GM21737 (cell line): ENCODE measurements around the gene MTHFD2.

ENCODE experiments used
- ATAC-seq: cut with Tn5 transposase; IDR thresholded peaks from one replicate; pipeline ENCODE4 v1.9.1; 2021; ENCODE audit warnings: mild to moderate bottlenecking, moderate library complexity; ENCODE audit not compliant: unreplicated experiment

MTHFD2 gene

DNA sequence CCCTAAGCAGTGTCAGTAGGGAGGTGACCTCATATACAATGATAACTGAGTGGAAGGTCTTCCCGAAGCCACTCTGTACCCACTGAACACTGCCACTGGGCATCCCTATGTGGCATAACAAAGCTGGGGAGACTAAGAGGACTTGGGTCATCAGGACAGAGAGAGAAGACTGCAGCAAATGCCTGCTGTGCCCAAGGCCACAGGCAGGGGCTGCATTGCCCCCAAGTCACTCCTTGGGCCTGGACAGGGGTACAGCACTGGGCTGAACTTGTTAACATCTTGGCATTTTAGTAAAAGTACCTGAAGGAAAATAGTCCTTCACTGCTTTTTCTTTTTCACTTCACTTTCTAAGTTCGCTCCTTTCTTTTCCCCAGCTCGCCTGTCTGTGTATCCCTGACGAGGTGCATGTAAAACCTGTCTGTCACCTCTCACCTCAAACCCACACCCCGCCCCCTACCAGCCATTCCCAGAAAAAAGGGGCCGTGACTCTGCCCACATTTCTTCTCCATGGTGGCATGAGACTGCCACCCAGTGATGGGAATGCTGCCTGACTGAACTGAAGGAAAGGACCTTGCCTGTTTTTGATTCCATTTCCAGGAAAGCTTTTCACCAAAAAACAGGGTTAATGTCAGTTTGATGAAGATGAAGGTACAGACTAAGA lies 62.9 kb downstream of the MTHFD2 start:
- ATAC-seq, result no peak

DNA sequence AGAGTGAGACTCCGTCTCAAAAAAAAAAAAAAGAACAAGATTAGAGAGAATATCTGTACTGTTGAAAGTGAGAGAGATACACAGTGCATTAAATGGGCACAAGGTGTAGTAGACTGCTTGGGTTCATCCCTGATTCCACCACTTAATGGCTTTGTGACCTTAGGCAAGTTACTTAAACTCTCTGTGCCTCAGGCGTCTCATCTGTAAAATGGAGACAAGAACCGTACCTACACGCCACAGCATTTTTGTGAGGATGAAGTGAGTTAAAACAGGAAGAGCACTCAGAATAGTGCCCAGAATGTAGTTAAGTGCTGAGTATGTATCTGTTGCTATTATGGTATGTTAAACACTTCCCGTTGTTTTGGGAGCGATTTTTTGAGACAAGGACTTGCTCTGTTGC lies 64.3 kb downstream of the MTHFD2 start:
- no peak for ATAC-seq

DNA sequence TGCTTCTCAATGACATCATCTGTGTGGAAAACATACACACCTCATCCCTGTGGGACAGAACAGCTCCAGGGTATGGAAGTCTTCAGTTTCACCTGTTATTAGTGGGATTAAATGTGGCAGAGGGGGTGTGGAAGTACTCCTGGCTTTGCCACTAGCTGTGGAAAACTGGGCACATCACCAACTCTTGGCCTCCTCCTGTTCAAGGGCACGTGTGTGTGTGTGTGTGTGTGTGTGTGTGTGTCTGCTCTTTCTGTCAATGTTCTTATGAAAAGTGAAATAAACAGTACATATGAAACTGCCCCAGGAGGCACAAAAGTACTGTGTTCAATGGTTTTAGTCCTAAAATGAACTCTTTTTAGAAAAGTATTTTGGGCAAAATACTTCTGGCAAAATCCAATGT lies 65.9 kb downstream of the MTHFD2 start:
- no peak for ATAC-seq

DNA sequence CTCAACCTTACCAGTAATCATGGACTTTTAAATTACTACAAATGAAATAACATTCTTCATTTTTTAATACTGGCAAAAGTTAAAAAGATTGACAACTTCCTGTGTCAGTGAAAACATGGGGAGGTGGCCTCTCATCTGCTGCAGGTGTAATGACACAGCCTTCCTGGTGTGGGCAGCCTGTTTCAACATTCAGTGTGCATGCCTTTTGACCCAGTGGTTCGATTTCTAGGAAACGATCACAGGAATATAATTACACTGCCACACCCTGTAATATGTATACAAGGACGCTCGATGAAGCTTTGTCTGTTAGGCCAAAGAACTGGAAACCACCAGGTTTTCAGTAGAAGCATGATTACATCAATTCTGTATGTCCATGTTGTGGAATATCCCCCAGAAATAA lies 68.7 kb downstream of the MTHFD2 start:
- ATAC-seq, result no peak
